GM19238 (cell line): ENCODE data around the gene OR51V1.
"Not testable (repeated sequence)": the region's sequence is repeated elsewhere in the genome, so short reads cannot be mapped to it uniquely, and the experiment has no call there.

ENCODE experiments used
- DNase-seq: peaks from one replicate; pipeline ENCODE4 v3.0.0; 2011; ENCODE audit warnings: low spot score; ENCODE audit not compliant: insufficient read length

Gene OR51V1

GRCh38 chr11:5200582-5200981 lies at the start of gene OR51V1:
TSS of gene OR51V1 (minus strand) at chr11:5200682. CDS start at chr11:5200682, 0 bp downstream.
- no peak for DNase-seq

- not testable (repeated sequence) for DNase-seq
Observed at GRCh38 chr11:5249807-5250396, 49.4 kb upstream of the OR51V1 start, which contains the start of gene HBG1. TSS of gene HBG1 (minus strand) at chr11:5249857. CDS start at chr11:5249804, 53 bp downstream.

GRCh38 chr11:5248498-5248897 lies 48.0 kb upstream of the OR51V1 start:
- not testable (repeated sequence) for DNase-seq

GRCh38 chr11:5247472-5248192 lies 47.1 kb upstream of the OR51V1 start:
- no peak for DNase-seq

- no peak for DNase-seq
Observed at GRCh38 chr11:5246772-5247471, 46.4 kb upstream of the OR51V1 start.

GRCh38 chr11:5245155-5245554 lies 44.7 kb upstream of the OR51V1 start:
- DNase-seq: no peak

GRCh38 chr11:5243816-5244180 lies 43.3 kb upstream of the OR51V1 start:
- no peak for DNase-seq

- DNase-seq: no peak
Observed at GRCh38 chr11:5242933-5243815, 42.7 kb upstream of the OR51V1 start.

- DNase-seq: no peak
Observed at GRCh38 chr11:5242208-5242607, 41.7 kb upstream of the OR51V1 start.

- DNase-seq: no peak
Observed at GRCh38 chr11:5241458-5241857, 41.0 kb upstream of the OR51V1 start.

- no peak for DNase-seq
Observed at GRCh38 chr11:5240458-5240857, 40.0 kb upstream of the OR51V1 start.

- no peak for DNase-seq
Observed at GRCh38 chr11:5240056-5240455, 39.6 kb upstream of the OR51V1 start.

GRCh38 chr11:5239046-5239445 lies 38.6 kb upstream of the OR51V1 start:
- no peak for DNase-seq

GRCh38 chr11:5238486-5238885 lies 38.0 kb upstream of the OR51V1 start:
- DNase-seq: no peak

- no peak for DNase-seq
Observed at GRCh38 chr11:5237420-5237819, 36.9 kb upstream of the OR51V1 start.

- no peak for DNase-seq
Observed at GRCh38 chr11:5235364-5236095, 35.0 kb upstream of the OR51V1 start.

- DNase-seq: peak; percentile 7
Observed at GRCh38 chr11:5234381-5234834, 33.9 kb upstream of the OR51V1 start, which contains the start of gene HBD. TSS of gene HBD (minus strand) at chr11:5234483. CDS start at chr11:5234433, 50 bp downstream.

GRCh38 chr11:5233307-5233706 lies 32.8 kb upstream of the OR51V1 start:
- no peak for DNase-seq

GRCh38 chr11:5232821-5233220 lies 32.3 kb upstream of the OR51V1 start:
- no peak for DNase-seq

GRCh38 chr11:5232176-5232575 lies 31.7 kb upstream of the OR51V1 start:
- no peak for DNase-seq

- DNase-seq: no peak
Observed at GRCh38 chr11:5231111-5231510, 30.6 kb upstream of the OR51V1 start.
